ENCODE data around the gene DOLK.

DOLK gene

DNA sequence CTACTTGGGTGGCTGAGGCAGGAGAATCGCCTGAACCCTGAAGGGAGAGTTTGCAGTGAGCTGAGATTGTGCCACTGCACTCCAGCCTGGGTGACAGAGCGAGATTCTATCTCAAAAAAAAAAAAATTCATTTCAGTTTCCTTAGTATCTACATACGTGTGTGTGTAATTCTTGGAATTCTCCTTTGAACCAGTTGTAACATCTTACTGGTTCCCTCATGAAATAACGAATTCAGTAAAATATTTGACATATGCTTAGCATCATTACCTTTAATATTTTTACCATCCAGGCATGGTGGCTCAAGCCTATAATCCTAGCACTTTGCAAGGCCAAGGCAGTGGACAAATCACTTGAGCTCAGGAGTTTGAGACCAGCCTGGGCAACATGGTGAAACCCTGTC lies 17.8 kb downstream of the DOLK start:
- DNase-seq: no peak

- DNase-seq: no peak
These were observed 18.8 kb downstream of the DOLK start for GRCh38 chr9:128928624-128929023.

GRCh38 chr9:128927731-128928411 lies 19.5 kb downstream of the DOLK start:
- peak; percentile 60 for DNase-seq

- no peak for DNase-seq
These were observed 23.9 kb downstream of the DOLK start for GRCh38 chr9:128923493-128923883.

- no peak for DNase-seq
These were observed 25.3 kb downstream of the DOLK start for GRCh38 chr9:128921881-128922763.

- no peak for DNase-seq
These were observed 26.9 kb downstream of the DOLK start, which contains the start of gene PHYHD1 for GRCh38 chr9:128920381-128921058. Gene PHYHD1, plus strand, starts transcription at chr9:128920982. Its CDS starts 1,342 bp downstream, at chr9:128922324.

GRCh38 chr9:128919402-128920089 lies 27.9 kb downstream of the DOLK start:
- no peak for DNase-seq

DNA sequence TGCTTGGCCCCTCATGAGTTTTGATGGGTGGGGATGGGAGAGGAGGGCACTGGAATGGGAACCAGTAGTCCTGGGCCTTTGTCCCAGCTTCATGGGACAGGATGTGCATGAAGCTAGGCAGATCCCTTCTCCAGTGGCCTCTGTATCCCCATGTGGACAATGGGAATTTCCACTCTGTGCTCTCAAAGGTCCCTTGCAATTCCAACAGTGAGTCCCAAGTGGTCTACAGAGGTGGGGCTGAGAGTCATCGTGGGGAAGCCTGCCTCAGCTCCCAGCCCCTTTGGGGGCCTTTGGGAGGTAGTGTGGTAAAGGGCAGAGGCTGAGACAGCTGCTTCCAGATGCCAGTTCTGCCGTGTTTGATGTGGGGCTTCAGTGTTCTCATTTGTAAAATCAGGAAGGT lies 28.5 kb downstream of the DOLK start:
- DNase-seq: no peak

DNA sequence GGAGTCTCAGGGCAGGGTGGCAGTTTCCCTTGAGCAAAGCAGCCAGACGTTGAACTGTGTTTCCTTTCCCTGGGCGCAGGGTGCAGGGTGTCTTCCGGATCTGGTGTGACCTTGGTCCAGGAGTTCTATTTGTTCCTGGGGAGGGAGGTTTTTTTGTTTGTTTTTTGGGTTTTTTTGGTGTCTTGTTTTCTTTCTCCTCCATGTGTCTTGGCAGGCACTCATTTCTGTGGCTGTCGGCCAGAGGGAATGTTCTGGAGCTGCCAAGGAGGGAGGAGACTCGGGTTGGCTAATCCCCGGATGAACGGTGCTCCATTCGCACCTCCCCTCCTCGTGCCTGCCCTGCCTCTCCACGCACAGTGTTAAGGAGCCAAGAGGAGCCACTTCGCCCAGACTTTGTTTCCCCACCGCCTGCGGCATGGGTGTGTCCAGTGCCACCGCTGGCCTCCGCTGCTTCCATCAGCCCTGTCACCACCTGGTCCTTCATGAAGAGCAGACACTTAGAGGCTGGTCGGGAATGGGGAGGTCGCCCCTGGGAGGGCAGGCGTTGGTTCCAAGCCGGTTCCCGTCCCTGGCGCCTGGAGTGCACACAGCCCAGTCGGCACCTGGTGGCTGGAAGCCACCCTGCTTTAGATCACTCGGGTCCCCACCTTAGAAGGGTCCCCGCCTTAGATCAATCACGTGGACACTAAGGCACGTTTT lies 30.1 kb downstream of the DOLK start:
- no peak for DNase-seq

DNA sequence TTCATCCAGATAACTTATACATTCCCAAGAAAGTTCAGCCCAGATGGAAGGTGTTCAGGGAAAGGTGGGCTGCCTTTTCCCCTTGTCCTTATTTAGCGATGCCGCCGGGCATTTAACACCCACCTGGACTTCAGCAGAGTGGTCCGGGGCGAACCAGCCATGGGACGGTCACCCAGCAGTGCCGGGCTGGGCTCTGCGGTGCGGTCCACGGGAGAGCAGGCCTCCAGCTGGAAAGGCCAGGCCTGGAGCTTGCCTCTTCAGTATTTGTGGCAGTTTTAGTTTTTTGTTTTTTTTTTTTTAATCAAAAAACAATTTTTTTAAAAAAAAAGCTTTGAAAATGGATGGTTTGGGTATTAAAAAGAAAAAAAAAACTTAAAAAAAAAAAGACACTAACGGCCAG lies 30.7 kb downstream of the DOLK start:
- DNase-seq: no peak

DNA sequence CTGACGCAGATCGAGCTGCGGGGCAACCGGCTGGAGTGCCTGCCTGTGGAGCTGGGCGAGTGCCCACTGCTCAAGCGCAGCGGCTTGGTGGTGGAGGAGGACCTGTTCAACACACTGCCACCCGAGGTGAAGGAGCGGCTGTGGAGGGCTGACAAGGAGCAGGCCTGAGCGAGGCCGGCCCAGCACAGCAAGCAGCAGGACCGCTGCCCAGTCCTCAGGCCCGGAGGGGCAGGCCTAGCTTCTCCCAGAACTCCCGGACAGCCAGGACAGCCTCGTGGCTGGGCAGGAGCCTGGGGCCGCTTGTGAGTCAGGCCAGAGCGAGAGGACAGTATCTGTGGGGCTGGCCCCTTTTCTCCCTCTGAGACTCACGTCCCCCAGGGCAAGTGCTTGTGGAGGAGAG lies 31.2 kb downstream of the DOLK start:
- DNase-seq: no peak

DNA sequence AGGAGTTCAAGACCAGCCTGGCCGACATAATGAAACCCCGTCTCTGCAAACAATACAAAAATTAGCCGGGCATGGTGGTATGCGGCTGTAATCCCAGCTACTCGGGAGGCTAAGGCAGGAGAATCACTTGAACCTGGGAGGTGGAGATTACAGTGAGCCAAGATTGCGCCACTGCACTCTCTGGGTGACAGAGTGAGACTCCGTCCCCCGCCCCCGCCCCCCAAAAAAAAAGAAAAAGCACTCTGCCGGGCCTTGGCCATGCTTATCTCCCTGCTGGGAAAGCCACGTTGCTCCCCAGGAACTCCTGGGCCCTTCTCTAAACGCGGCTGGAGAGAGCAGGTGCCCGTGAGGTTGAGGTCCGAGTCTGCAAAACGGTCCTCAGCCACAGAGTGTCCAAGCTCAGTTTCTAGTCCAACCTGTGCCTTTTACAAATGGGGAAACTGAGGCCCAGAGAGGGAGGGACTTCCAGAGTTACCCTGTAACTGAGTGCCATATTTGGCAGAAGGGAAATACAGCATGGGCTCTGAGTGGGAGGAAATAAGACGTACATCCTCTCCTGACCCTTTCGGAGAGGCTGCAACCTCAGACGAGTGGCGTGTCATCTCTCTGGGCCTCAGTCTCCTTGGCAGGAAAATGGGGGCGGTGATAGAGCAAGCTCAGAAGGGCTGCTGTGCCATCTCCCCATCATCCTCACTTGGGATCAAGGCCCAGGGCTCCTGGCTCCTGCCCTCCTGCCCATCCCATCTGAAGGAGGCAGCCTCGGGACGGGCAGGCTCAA lies 33.2 kb downstream of the DOLK start:
- DNase-seq: no peak

DNA sequence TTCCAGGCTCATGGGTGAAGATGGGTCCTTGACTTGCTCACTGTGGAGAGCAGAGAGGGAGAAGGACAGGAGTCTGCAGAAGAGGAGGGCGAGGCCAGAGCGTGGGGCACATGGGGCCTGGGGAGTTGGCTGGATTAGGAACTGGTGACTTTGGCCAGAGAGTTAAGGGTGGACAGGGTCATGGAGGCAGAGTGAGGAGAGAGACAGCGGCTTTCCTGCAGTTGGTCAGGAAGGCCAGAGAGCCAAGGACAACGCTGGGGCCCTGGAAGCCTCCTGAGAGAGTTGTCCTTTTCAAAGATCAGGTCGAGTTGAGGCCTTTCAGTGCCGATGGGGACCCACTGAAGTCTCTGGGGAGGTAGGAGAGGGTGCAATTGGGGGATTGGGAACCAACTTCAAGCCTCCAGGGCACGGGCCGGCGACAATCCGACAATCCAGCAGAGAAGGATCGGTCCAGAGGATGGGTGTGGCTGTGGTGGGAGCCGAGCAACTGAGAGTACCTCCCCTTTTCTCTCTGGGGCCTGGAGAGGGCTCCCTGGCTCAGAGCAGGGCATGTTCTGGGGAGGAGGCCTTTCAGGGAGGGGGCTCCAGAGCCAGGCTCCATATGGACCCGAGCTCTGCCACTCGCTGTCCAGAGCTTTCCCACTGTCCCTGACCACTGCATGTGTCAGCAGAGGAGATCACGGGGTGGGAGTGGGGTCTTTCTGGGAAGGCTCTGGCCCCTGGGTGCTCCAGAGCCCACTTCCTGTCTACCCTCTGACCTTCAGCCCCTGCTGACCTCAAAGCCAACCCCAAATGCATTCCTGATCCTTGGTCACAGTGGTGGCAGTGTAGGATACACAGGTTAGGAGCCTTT lies 34.1 kb downstream of the DOLK start:
- no peak for DNase-seq

- no peak for DNase-seq
These were observed 35.0 kb downstream of the DOLK start for GRCh38 chr9:128912270-128912853.

DNA sequence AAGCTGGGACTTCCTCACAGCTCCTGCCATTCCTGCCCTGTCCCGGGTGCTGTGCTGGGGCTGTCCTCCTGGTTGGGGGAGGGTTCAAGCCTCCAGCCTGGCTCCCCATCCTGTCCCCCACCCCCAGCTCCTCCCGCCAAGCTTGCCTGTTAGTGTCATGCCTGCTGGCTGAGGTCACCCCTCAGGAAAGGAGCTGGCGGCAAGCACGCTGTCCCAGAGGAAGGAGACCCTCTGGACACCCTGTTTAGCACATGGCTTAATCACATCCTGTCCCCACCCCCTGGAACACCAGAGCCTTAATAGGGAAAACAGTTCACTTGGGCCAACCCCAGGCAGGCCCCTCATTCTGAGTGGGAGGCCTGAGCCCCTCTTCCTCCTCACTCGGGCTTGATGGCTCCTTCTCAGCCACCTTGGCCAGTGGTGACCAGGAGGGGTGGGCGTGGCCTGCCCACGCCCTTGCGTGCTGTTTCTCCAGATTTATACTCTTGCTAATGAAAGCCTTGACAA lies 35.8 kb downstream of the DOLK start:
- DNase-seq: peak; percentile 33

- DNase-seq: no peak
These were observed 36.5 kb downstream of the DOLK start for GRCh38 chr9:128910906-128911305.

GRCh38 chr9:128909859-128910258 lies 37.5 kb downstream of the DOLK start:
- DNase-seq: no peak

- DNase-seq: no peak
These were observed 39.0 kb downstream of the DOLK start for GRCh38 chr9:128908372-128908771.

DNA sequence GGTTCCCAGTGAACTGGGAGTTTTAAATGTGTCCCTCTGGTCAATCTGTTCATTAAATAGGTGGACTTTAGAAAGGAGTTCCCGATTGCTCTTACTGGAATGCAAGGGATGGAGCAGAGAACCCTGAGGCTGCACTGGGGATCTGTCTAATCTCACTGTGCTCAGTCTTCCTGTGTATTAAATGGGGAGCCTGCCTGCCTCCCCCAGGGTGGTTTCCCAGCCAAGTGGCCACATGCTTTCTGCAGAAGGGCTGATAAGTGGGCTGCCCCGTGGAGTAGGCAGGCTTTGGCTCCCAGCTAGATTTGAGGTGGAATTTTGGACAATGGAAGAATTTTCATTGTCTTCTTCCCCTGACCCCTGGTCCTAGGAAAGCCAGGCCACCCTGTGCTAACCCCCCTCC lies 40.7 kb downstream of the DOLK start:
- DNase-seq: no peak

- no peak for DNase-seq
These were observed 41.4 kb downstream of the DOLK start for GRCh38 chr9:128905964-128906363.
